Measurements from ENCODE around the gene GIMAP4.
"Not testable (repeated sequence)": the region's sequence is repeated elsewhere in the genome, so short reads cannot be mapped to it uniquely, and the experiment has no call there.

Gene GIMAP4

DNA sequence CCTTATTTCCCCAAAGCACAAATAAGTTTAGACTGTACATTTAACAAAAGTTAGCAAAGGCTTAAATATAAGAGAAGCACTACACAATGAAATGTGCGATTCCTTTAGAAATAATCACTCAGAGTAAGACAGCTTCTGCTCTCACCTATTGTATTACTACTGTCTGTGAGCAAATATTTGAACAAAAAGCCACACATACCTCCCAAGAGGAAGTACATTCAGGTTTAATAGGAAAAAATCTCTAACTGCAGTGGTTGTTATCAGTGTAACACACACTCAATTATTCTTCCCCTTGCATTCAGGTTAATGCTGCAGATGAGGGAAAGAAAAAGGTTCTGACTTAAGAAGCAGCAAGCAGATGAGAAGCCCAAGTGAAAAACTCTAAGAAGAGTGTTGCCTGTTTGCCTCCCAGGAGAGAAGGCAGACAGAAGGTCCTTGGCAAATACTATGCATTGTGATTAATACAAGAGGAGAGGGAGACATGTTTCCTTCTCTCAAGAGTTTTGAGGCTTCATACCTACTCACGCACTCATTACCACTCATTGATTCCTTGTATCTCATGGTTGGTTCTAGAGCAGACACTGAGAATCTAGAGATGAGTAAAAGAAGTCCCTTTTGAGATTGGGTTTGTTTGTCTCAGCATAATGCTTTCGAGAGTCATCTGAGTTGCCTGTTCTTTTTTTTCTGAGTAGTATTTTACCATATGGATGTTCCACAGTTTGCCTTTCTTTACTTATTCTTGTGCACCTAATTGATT lies 13.6 kb downstream of the GIMAP4 start:
- DNase-seq = peak in 1 of 5 donors; percentile 30

DNA sequence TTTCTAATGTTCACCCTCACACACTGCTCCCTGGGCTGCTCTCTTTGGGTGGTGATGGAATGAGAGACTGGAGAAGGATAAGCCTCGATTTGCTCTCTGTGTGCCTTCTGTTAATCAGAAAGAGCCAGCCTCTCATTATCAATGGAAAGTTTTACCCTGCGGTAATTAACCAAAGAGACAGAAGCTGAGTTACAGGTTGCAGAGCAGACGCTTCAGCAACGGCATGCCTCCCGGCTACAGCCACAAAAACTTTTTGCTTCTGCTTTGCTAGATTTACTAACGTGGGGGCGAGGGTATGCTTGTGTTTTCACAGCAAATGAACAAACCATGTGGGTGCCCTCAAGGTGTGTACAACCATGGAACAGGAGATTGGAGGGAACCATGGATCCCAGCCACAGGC lies 18.0 kb downstream of the GIMAP4 start:
- DNase-seq = no peak

DNA sequence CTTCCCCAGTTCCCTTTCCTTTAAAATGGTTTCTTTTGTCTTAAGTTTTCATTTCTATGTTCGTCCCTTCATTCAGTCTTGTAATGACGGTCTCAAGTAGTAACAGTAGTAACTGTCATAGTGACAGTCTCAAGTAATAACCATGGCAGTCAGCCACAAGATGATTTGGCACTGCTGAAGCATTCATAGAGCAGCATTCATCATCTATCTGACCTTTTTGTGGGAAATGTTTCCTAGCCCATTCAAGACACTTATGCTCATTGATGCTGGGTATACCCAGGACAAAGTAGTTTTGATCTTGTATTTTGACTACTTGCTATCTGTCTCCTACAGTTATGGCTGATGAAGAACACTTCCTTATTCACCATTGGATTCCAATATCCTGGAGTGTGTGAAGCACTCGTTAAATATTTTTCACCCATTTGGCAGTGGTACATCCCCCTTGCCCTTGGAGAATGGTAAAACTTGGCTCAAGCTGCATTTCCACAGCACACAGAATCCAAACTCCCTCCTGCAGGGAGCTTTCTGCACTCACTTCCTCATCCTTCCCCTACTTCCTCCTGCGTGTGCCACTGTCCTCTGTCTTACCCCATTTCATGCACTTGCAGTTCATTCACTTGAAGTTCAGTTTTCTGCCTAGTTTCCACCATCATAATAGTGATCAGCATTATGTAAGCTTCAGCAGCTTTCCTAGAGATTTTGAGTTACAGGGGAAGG lies 19.0 kb downstream of the GIMAP4 start:
- DNase-seq = no peak

DNA sequence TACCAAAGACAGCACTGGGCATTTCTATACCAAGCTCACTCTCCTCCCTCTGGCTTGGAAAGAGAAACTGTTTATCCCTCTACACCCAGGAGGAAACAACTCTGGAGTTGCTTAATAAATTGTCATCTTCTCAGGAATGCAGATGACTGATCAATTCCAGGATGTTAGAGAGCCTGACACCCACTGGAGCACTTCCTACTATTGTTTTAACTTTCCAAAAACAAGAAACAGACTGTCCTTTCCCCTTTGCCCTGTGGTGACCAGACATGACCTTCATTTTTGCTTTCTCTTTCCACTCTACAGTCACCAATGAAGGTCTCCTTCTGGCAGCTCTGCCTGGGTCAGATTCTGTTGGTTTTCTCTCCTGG lies 19.6 kb downstream of the GIMAP4 start:
- no peak for DNase-seq

DNA sequence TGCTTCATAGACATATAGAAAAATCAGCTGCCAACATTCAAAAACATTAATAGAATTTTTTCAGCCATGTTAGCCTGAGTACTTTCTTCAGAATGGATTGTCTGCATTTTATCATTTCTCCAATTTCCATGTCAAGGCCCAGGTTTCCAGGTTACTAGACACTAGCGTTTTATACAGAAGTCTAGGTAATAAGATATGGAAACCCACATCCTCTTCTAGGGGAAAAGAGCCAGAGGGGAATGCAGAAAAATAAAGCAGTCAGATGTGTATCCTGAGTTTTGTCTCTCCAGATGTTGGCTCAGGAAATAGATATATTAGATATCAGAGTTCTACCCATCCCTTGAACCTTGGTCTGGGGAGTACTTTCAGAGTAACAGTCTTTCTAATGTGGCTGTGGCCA lies 20.4 kb downstream of the GIMAP4 start:
- no peak for DNase-seq

DNA sequence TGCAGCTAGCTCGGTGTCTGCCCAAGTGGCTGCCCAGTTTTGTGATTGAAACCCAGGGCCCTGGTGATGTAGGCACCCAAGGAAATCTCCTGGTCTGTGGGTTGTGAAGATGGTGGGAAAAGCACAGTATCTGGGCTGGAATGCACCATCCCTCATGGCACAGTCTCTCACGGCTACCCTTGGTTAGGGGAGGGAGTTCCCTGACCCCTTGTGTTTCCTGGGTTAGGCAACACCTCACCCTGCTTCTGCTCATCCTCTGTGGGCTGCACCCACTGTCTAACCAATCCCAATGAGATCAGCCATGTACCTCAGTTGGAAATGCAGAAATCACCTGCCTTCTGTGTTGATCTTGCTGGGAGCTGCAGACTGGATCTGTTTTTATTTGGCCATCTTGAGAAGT lies 27.6 kb downstream of the GIMAP4 start:
- DNase-seq = no peak

DNA sequence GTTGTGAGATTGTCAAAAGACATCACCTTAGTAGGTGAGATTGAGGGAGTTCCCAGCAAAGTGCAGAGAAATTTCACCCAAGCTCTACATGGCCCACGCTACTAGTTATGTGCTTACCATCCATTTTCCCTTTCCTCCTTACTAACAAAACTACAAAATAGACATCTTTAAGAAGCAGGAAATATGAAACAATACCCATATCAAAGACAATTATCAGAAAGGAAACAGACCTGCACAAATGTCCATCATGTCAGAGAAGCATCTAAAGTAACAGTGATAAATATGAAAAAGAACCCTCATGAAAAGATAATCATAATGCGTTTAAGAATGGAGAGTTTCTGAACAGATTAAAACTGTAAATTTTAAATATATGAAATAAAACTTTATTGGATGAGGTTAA lies 28.2 kb downstream of the GIMAP4 start:
- no peak for DNase-seq

DNA sequence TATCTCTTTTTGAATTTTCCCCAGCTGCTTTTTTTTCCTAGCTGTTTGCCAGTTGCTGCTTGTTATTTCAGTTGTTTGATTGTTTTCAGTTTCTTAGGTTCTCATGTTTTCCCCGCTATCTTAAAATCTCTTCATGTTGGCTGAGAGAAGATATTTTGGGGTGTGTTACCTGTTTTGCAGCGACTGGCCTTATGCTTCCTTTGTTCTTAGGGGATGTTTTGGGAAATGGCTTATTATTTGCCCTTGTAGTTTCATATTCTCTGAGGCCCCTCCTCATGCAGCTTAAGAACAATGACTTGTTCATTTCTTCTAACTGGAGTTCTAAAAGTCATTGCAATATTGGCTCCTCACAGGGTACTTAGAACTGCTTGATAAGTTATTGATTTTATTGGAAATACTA lies 36.4 kb downstream of the GIMAP4 start:
- DNase-seq = not testable (repeated sequence)

DNA sequence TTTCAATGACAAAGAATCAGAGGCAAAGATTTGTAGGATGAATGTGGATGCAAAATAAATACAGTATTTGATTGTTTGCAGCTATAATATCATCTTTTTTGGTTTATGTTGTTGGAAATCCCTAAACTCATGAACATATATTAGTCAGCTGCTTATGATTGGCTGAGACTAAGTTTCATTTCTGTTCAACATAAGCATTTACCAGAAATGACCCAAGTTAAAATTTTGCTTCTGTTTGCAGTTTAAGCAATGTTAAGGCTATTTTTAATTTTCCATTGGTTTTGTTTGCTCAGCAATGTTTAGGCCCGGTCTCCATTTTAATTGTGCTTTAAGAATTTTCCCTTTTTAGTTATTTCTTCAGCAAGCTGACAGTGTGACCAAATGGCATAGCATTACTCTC lies 43.0 kb downstream of the GIMAP4 start:
- no peak for DNase-seq

DNA sequence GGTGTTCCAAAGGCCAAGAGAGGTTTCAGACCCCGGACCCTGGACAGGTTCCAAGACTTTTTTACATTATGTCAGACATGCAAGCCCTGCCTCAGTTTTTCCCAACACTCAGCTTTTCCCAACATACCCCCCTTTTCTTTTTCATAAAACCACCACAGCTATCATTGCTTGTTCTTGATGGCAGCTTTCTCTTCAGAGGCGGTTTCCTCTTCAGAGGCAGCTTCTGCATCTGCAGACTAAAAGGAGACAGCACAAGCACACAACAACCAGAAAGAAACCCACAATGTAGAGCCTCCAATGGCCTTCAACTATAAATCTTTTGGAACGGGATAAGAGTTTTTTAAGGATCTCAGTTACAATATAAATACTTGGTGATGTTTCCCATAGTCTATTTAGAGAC lies 45.7 kb downstream of the GIMAP4 start:
- no peak for DNase-seq

DNA sequence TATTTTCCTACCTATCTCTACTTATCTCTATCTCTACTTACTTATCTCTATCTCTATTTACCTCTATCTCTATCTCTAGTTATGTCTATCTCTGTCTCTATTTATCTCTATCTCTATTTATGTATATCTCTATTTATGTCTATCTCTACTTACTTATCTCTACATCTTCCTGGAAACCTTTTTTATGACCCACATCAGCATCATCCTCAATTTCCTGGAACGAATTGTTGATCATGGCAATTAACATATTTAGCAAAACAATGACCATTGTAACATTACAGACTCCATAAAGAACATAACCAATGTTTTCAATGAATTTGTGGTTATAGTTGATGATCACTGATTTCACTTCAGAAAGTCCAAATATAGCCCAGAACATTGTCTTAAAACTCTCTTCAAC lies 46.7 kb downstream of the GIMAP4 start:
- DNase-seq = no peak

DNA sequence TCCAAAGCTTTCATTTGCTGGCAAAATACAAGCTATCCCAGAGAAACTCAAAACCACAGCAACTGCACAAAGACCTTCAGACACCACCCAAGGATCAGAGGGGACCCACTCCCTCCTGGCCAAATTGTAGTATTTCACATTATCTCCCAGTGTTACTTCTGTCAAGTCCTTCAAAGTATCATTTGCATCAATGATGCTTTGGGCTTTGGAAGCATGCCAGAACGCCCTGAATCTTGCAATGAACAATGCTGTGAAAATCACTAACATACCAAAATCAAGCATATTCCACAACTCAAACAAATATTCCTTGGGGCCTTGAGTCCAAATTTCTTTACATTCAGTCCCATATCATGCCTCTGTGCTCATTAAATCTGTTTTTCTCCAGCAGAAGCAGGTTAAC lies 47.2 kb downstream of the GIMAP4 start:
- not testable (repeated sequence) for DNase-seq

DNA sequence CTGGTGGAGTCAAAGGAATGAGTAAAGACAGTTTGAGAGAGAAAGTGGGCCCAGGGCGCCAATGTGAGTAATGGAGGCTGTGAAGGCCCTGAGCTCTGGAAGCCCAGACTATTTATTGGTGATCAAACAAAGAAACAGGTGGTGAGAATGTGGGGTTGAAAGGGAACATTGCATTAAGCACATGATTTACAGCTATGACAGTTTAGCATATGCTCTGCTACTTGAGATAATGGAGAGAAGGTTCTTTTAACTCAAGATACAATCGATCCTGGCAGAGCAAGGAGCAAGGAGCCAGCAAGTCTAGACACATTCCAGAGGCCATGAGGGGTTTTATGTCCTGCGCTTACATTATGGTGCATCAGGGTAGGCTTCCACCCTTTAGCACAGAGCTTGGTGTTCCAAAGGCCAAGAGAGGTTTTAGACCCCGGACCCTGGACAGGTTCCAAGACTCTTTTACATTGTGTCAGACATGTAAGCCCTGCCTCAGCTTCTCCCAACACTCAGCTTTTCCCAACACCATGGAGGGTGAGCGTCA lies 48.1 kb downstream of the GIMAP4 start:
- not testable (repeated sequence) for DNase-seq

DNA sequence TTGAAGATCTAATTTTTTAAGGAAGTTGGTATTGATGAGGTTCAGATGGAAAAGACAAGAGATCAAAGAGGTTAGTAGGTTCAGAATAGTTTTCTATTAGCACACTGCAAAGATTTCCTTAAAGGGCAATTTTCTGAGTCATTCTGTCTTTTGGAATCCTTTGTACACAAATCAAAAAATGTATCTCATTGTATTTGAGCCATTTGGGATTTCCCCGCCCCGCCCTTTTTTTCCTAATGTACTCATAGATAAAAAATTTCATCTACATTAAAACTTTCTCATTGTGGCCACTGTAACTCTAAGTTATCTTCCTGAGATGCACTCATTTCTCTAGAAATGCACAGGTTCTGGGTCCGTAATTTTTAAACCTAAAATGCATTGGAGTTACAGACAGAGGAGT lies 52.9 kb downstream of the GIMAP4 start:
- DNase-seq = no peak

DNA sequence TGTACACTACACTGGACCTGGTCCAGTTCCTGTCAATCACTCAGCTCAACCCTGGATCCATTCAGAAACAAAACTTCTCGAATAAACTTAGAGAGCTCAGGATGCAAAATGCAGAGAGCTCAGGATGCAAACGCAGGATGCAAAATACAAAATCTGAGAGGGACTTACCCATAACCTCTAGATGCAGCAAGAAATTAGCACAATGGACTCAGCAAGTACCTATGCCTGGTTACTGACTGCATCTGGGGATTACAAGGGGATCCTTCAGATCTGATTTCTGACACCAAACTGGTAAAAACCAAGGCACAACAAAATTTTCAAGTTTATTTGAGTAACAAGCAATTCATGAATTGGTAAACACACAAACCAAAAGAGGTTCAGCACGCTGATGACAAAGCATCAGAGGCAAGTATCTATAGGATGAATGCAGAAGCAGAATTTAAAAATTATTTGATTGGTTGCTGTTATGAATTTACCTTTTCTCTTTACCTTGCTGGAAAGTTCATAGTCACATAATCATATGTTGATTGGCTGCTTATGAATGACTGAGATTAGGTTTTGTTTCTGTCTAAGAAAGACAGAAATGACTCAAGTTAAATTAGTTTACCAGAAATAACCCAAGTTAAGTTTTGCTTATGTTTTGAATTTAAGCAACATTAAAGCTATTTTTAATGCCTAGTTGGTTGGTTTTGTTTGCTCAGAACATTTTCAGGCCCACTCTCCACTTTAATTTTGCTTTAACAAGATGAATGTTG lies 53.6 kb downstream of the GIMAP4 start:
- DNase-seq = peak in 1 of 5 donors; percentile 48

DNA sequence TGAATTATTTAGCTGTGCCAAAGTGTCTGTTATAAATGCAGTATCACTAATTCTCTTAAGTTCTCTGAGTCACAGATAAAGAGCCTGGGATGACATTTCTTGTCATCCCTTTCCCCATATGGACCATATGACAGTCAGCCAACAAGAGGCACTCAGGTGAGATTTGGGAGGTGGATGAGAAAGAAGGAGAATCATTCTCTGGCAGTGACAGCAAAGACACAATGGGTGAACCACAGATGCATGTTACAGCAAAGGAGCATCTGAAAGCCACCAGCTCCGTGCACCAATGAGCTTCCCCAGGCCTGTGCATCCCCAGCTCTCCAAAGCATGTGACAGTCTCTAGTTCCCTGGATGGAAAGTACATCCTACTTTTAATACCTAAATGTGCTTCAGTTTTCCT lies 54.2 kb downstream of the GIMAP4 start:
- DNase-seq = peak in 1 of 5 donors; percentile 33

Data from T-helper 1 cell (primary cell).